ENCODE measurements around the gene BMPR1A. TPM values are rescaled to one million over a fixed set of nuclear protein-coding genes. Genes with fewer than 3 reads are reported as not detected.

BMPR1A gene
- total RNA-seq, 2 experiments from 2014 or later, result 7.5 to 8.4 TPM

DNA sequence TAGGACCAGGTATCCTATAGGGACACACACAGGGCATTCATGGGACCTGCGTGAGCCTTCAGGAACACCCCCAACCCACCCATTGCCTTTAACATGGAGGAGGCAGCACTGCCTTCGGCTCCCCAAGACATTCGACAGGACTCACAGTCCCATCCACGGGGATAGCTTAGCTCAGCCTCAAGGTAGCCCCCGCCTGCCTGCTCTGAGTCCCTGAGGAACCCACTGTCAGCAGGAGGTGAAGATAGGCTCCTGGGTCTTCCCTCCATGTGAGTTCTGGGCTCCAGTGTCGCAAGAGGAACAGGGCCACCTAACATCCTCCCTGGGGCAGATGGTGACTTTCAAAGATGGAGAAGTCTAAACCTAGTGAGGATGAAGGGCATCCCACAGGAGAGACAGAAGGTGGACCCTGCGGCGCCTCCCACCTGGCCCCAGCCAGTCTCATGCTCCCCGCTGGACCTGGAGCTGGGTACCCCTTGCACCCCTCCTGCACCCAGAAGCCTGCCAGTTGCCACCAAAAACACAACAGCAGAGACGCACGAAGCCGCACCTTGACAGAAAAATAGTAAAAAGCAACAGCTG is 207.0 kb downstream of the BMPR1A start:
- Mint-ChIP-seq H3K27ac (no peak overlapping the region), H3K9me3 (no peaks in the 10 kb centered on the region), H3K36me3 (no peaks in the 10 kb centered on the region), H3K27me3 (no peaks in the 10 kb centered on the region), H3K4me3 (no peak overlapping the region), H3K4me1 (peaks cover 23% of the 10 kb centered on the region)
- no peak for DNase-seq

DNA sequence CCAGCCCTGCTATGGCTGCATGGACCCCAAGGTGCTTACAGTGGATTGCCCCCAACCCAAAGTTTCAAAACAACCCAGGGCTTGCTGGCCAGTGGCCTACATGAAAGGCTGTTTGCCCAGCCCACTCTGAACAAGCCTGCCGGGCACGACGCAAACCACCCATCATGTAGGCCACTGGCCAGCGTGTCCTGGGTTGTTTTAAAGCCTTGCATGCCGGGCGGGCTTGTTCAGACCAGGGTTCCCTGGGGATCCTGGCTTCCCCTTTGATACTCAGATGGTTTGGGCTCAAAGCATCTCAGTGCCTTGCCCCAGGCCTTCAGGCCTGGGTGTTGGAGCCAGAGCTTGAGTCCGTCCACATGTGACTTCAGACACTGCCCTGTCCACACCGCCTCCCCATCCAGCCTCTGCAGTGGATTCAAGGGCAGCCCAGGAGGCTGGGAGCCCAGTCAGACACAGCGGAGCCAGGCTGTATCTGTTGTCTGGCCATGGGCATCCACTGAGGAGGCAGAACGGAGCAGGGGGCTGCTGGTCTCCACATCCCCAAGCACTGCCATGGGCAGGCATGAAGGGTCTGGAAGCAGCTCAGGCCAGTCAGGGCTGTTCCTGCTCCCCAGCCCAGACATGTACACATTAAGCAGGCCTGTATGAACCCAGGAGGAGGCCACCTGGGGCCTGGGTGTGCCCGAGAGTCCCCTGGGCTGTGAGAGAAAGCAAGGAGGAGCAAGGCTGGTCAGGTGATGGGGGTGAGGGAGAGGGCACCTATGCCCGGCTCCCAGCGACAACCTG is 207.8 kb downstream of the BMPR1A start:
- Mint-ChIP-seq H3K36me3 (no peaks in the 10 kb centered on the region), H3K27me3 (no peaks in the 10 kb centered on the region), H3K4me3 (no peak overlapping the region), H3K27ac (no peak overlapping the region), H3K4me1 (peaks cover 24% of the 10 kb centered on the region), H3K9me3 (no peaks in the 10 kb centered on the region)
- DNase-seq, result no peak

DNA sequence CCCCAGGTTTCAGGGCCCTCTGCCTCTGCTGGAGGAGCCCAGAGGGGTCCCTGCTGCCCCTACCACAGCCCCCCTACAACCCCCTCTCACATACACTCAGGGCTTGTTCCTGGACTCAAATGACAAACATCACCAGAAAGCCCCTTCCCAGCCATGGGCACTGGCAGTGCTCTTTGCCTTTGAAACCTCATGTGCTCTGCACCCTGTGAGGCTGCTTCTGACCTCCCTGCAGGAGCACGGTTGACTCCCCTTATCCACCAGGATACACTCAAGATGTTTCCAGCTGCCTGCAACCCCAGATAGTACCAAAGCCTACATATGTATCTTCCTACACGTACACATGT is 208.4 kb downstream of the BMPR1A start:
- peaks cover 26% of the 10 kb centered on the region for H3K4me1 Mint-ChIP-seq
- DNase-seq, result no peak

DNA sequence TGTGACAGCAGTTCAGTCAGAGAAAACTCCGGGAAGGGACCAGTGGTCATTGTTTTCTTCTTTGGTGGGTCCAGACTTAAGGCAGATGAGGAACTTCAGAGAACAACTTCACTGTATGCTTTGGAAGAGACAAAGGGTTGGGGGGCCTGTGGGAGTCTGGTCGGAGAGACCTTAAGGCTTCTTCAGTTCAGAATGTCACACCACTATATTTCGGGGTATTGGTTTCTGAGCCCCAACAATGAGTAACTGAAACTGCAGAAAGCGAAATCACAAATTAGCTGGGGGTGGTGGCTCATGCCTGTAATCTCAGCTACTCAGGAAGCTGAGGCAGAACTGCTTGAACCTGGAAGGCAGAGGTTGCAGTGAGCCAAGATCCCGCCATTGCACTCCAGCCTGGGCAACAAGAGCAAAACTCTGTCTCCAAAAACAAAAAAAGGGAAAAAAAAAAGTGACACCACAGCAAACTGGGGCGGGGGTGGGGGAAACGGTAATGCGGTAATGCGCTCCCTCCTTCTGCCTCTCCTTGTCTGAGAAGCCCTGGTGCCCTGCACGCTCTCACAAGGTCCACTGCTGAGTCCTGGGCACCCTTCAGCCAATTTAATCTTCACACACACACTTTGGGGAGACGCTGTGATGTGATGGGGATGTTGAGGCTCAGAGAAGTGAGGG is 209.7 kb downstream of the BMPR1A start:
- Mint-ChIP-seq H3K9me3 (no peaks in the 10 kb centered on the region), H3K27me3 (peaks cover 4% of the 10 kb centered on the region), H3K27ac (peak overlapping the region; percentile 90), H3K4me1 (peaks cover 32% of the 10 kb centered on the region), H3K36me3 (no peaks in the 10 kb centered on the region), H3K4me3 (peak overlapping the region; percentile 70)
- peak; percentile 46 for DNase-seq

More for the DNA sequence above, 208.4 kb downstream of the BMPR1A start:
- Mint-ChIP-seq H3K4me3 (no peak overlapping the region), H3K9me3 (no peaks in the 10 kb centered on the region), H3K27me3 (no peaks in the 10 kb centered on the region), H3K36me3 (no peaks in the 10 kb centered on the region), H3K27ac (no peak overlapping the region)

DNA sequence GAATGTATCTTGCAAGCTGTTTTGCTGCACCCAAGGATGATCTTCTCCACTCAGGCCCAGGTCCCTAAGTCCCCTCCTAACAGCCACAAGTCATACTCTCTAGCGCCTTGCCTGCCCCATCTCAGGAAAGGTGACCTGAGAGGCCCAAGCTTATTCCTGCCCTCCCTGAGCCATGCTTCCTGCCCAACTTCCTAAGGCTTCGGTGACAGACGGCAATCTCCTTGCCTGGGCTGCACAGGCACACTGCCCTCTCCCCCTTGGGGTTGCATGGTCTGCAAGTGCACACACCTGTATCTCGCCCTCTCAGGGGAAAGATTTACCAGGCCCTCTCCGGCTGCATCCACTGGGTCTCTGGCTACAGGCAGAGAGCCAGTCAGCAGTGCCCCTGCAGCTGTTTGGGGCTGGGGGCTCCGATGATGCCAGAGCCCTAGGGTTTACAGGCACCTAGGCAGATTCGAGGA is 211.1 kb downstream of the BMPR1A start:
- no peak for DNase-seq
- H3K4me3 Mint-ChIP-seq, result no peak overlapping the region

DNA sequence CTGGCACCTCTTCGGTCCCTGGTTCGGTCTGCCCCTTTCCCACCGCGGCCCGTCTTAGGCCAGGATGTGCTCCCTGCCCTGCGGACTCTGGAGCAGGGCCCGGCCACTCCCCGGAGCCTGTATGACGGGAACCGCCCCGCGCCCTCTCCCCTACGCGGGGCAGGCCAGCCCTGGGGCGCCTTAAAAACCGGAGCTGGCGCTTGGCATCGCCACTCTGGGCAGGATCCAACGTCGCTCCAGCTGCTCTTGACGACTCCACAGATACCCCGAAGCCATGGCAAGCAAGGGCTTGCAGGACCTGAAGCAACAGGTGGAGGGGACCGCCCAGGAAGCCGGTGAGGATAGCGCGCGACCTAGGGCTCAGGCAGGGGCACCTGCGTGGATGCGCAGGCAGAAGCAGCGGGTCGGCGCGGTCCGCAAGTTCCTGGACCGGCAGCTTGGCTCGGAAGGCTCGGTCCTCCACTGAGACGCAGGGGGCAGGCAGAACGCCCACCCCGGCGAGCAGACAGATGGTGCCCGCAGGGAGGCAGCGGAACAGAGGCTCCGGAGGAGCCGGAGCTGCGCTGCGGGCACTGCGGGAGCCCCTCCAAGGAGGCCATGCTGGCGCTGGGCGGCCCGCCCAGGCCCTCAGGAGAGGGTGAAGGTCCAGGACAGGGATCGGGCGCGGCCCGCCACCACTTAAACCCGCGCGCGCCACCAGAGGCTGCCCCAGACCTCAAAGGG is 212.0 kb downstream of the BMPR1A start, which contains the start of gene ADIRF:
Gene ADIRF (plus strand): TSS at position 212 of the 723 bp plus-strand sequence. CDS start 63 bp downstream, at position 275.
- Mint-ChIP-seq H3K27ac (no peak within 1 kb of the TSS), H3K27me3 (peaks cover 4% of the 10 kb centered on the region), H3K4me1 (peaks cover 38% of the 10 kb centered on the region), H3K4me3 (peak within 1 kb of the TSS; percentile 42), H3K36me3 (no peaks in the 10 kb centered on the region), H3K9me3 (no peaks in the 10 kb centered on the region)
- no peak for DNase-seq

More for the DNA sequence above, 211.1 kb downstream of the BMPR1A start:
- H3K36me3 Mint-ChIP-seq, result no peaks in the 10 kb centered on the region
- H3K9me3 Mint-ChIP-seq, result no peaks in the 10 kb centered on the region
- no peak overlapping the region for H3K27ac Mint-ChIP-seq
- H3K4me1 Mint-ChIP-seq, result peaks cover 37% of the 10 kb centered on the region
- peaks cover 4% of the 10 kb centered on the region for H3K27me3 Mint-ChIP-seq

DNA sequence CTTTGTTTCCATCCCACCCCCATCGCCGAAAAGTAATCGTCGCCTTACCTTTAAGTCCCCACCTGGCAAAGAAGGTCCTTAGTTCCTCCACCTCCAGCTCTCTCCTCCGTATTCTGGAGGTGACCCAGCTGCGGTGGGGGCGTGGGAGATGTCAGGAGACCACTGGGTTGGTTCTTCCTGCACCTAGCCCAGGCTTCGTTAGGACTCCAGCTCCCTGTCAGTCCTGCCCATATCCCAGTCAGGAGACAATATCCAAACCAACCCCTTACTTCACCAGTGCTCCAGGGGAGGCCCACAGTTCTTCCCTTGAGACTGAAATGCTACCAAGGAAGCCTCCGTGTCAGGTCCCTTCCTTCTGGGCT is 212.6 kb downstream of the BMPR1A start:
- H3K27ac Mint-ChIP-seq, result no peak overlapping the region
- H3K36me3 Mint-ChIP-seq, result no peaks in the 10 kb centered on the region
- peaks cover 4% of the 10 kb centered on the region for H3K27me3 Mint-ChIP-seq
- no peaks in the 10 kb centered on the region for H3K9me3 Mint-ChIP-seq
- H3K4me3 Mint-ChIP-seq, result no peak overlapping the region
- DNase-seq, result no peak
- H3K4me1 Mint-ChIP-seq, result peaks cover 38% of the 10 kb centered on the region

DNA sequence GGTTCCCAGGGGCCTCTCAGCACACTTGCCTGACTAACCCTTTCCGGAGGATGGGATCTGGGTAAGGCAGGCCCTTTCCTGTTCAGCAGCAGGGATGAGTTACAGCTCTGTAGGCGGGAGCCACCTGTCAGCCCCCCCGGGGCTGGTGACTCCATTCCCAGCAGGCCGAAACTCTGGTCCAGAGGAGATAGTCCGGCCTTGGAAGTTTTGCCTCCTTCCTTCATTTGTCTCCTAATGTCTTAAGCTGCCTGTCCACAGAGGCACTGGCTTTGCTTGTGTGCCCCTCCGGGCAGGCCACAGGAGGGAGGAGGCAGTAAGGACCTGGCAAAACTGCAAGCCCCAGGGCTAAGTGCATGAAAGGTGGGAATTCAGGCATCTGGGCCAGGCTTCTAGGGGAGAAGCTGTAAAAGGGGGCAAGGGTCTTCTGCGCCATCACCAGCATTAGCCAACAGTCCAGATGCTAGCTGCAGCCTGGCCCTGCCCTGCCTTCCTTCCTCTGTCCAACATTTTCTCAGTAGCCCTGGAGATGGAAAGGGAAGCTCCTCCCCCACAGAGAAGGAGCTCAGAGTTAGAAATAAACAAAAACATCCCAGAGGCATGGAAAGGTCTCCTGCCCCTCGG is 213.1 kb downstream of the BMPR1A start:
- no peak overlapping the region for H3K27ac Mint-ChIP-seq

DNA sequence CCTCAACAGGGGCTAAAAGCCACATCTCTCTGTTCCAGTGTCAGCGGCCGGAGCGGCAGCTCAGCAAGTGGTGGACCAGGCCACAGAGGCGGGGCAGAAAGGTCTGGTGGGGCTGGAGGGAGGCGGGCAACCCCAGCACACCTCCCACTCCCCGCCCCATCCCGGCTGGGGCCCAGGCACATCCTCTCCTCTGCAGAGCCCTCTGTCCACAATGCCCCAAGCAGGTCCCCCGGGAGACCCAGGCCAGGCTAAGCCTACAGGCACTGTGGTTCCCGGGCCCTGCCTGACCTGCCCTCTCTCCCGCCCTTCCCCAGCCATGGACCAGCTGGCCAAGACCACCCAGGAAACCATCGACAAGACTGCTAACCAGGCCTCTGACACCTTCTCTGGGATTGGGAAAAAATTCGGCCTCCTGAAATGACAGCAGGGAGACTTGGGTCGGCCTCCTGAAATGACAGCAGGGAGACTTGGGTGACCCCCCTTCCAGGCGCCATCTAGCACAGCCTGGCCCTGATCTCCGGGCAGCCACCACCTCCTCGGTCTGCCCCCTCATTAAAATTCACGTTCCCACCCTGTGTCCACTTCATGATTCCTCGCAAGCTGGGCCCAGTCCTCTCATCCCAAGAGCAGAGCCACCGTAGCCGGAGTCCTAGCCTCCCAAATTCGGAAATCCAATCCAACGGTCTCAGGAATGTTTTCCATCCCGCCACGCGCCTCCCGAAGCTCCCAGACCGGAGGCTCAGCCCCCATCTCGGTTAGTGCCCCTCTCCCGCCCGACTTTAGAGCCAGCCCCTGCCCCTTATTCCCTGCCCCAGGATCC is 214.0 kb downstream of the BMPR1A start:
- peak overlapping the region; percentile 80 for H3K27ac Mint-ChIP-seq
- H3K9me3 Mint-ChIP-seq, result no peaks in the 10 kb centered on the region
- no peaks in the 10 kb centered on the region for H3K36me3 Mint-ChIP-seq
- DNase-seq, result no peak
- H3K27me3 Mint-ChIP-seq, result peaks cover 4% of the 10 kb centered on the region
- H3K4me1 Mint-ChIP-seq, result peaks cover 36% of the 10 kb centered on the region
- H3K4me3 Mint-ChIP-seq, result peak overlapping the region; percentile 77

More for the DNA sequence above, 213.1 kb downstream of the BMPR1A start:
- Mint-ChIP-seq H3K4me1 (peaks cover 38% of the 10 kb centered on the region), H3K36me3 (no peaks in the 10 kb centered on the region), H3K4me3 (no peak overlapping the region), H3K9me3 (no peaks in the 10 kb centered on the region), H3K27me3 (peaks cover 4% of the 10 kb centered on the region)
- no peak for DNase-seq

DNA sequence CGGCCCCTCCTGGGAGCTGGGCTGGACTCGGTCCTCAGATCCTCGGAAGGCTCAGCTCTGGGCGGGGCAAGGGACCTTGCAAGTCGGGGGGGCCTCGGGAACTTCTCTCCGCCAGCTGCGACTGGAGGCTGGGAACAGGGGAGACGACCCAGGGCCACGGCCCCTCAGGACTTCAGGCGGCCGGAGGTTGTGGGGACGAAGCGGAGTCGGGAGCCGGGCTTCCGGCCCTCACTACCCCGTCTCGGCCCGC is 214.5 kb downstream of the BMPR1A start:
- H3K4me1 Mint-ChIP-seq, result peaks cover 31% of the 10 kb centered on the region
- no peak for DNase-seq
- H3K36me3 Mint-ChIP-seq, result no peaks in the 10 kb centered on the region
- peak overlapping the region; percentile 80 for H3K27ac Mint-ChIP-seq
- H3K4me3 Mint-ChIP-seq, result peak overlapping the region; percentile 77
- H3K27me3 Mint-ChIP-seq, result peaks cover 4% of the 10 kb centered on the region
- no peaks in the 10 kb centered on the region for H3K9me3 Mint-ChIP-seq

DNA sequence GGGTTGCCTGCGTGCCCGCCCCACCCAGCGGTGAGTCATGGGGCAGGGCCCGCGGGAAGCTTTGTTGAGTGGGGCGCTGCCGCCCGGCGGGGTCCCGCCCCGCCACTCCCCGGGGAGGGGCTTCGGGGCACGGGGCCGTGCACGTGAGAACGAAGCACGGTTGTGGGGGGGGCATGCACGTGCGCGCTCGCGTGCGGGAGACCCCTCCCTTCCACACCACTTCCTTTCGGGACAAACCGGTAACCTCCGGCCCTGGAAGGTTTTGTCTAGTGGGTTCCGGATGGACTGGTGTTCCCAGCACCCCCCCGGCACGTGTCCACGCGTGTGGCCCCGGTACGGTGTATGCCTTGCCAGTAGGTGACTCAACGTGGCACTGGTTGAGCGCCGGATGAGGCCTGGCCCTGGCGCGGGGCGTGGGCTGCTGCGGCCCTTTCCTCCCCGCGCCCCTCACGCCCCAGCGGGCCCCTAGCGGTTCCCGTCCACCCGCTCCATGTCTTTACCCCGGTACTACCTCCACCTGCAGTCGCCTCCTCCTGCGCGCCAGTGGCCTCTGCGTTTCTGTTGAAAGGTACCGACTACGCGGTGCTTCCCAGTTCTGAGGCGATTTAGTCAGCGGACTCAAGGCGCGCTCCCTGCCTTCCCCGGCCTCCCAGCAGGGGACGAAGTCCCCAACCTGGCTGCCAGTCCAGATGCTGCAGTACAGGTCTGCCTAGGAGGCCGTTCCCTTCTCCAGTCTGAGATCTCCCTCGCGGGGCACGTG is 215.0 kb downstream of the BMPR1A start:
- Mint-ChIP-seq H3K36me3 (no peaks in the 10 kb centered on the region), H3K27me3 (peaks cover 4% of the 10 kb centered on the region), H3K9me3 (no peaks in the 10 kb centered on the region), H3K4me1 (peaks cover 26% of the 10 kb centered on the region), H3K27ac (peak overlapping the region; percentile 87), H3K4me3 (peak overlapping the region; percentile 77)
- DNase-seq, result peak; percentile 87

DNA sequence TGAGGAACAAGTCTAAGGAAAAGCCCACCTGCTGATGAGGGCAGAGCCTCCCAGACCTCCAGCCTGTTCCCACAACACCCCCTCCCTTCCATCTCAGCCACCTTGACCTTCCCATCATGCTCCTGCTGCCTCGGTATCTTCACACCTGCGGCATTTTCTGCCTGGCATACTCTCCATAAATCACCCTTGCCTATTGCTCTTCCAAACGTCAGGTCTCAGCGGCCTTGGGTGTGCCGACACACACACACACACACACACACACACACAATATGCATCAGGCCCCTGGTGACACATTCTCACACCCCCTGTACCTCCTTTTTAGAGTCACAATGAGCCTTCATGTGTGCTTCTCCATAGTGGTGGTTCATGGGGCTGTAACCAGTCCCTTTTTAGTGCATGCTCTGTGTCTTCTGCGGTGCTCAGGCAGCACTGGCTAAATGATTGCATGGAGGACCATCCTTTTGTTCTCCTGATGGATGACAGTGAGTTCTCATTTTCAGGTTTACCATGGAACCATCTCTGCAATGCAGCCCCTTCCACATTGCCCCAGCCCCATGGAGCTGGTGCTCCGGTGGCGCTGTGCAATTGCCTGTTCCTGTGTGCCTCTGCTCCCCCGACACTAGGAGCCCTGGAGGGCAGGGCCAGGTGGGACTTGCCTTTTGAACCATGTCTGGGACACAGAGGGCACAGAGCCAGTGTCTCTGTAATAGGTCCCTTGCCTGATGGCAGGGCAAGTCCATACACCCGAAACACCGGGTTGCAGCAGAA is 216.4 kb downstream of the BMPR1A start:
- Mint-ChIP-seq H3K9me3 (no peaks in the 10 kb centered on the region), H3K4me3 (peak overlapping the region; percentile 37), H3K27me3 (peaks cover 4% of the 10 kb centered on the region), H3K27ac (peak overlapping the region; percentile 2), H3K36me3 (no peaks in the 10 kb centered on the region), H3K4me1 (peaks cover 15% of the 10 kb centered on the region)
- no peak for DNase-seq

DNA sequence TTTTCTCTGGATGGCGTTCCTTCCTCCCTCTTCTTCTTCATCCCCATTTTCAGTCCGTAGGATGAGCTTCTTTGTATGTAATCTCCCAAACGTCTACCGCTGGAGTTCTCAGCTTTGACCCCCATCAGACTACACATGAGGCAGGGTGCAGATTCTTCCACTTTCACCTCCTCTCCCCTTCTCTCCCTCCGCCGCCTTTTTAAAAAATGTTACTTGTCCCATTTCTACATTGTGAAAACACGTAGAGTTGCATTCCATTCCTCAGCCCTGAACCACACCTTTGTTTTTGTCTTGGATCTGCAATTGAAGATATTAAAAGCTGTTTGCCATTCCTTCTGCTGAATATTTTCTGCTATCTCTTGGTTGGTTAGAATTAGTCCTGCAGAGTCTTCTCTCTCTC is 218.1 kb downstream of the BMPR1A start:
- DNase-seq, result no peak
- Mint-ChIP-seq H3K27me3 (peaks cover 4% of the 10 kb centered on the region), H3K36me3 (no peaks in the 10 kb centered on the region), H3K4me3 (no peak overlapping the region), H3K4me1 (peaks cover 12% of the 10 kb centered on the region), H3K9me3 (no peaks in the 10 kb centered on the region), H3K27ac (no peak overlapping the region)

Measured in activated naive CD8-positive, alpha-beta T cell treated with anti-CD3 and anti-CD28 coated beads for 36 hours (primary cell).